HG03039 (cell line): ENCODE measurements around the gene NAB2.

Source experiments
- ATAC-seq: cut with Tn5 transposase; IDR thresholded peaks from one replicate; pipeline ENCODE4 v1.9.1; 2021; ENCODE audit warnings: mild to moderate bottlenecking, moderate library complexity; ENCODE audit not compliant: unreplicated experiment

The NAB2 gene

GRCh38 chr12:57129889-57130288 lies 41.0 kb downstream of the NAB2 start:
- no peak for ATAC-seq

DNA sequence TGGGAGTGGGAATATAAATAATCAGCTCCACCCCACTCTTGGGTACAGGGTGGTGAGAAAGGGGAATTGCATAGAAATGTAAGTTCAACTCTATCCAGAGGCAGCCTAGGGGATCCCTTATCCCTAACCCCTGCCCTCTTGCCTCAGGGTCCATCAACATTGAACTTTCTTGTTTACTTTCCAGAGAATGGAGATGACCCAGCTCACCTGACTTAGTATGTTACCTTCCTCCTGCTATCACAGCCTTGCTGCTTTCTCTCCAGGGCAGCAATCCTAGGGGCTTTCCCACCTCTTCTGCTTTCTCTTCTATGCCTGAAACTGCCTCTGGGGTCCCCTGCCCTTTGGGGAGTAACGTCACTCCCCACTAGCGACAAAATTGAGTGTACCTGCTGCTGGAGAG lies 42.0 kb downstream of the NAB2 start:
- no peak for ATAC-seq

DNA sequence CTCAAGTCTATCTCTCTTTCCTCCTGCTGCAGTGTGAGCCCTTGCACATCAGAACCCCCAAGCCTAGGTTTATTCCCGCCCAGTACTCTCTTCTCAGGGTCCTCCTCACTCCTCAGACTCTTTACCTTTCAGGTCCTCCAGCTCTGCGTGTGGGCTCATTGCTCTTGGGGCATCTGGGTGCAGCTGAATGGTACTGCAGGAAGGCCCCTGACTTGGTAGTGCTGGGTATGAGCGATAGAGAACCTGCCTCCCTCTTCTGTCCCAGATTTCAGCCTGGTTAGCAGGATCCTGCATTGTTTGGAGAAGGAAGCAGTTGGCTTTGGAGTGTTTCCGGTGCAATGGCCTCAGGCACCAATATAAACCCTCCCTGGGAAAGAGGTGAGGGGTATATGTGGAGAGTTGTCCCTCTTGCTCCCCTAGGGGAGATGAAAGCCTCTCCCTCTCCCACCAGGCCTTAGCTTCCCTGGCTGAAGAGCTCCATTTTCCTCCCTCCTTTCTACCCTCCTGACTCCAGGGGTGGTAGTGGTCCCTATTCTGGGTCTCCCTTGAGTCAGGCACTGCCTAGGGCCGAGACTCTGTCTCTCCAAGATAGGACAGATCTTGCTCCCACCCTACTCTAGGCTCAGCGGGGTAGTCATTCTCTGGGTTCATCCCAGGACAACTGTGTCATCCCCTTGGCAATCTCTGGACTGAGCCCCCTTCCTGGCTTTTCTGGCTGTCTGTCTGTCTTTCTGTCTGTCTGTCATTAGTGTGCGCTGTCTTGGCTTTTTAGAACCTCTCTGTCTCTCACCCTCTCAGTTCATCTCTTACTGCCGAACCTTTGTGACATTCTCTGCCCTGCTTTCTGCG lies 43.2 kb downstream of the NAB2 start:
- ATAC-seq: no peak

- ATAC-seq: no peak
These were observed 44.2 kb downstream of the NAB2 start for GRCh38 chr12:57133013-57133569.

DNA sequence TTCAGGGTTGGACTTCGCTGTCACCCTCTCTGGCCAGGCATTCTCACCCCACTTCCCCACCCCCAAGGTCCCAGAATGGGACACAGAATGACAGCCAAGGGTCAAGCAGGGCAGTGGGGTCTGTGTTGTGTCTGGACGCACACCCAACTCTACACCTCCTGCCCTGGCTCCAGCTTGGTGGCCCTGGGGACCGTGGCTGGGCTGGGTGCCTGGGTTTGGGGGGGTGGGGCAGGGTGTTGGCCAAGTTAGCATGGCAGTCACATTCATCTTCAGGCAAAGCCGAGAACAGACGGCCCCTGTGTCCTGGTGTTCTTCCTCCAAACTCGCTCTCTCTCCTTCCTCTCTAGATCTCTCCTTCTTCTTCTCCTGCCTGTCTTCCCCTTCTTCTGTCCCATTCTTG lies 45.0 kb downstream of the NAB2 start:
- ATAC-seq: no peak

GRCh38 chr12:57134949-57135348 lies 46.0 kb downstream of the NAB2 start:
- ATAC-seq: no peak

DNA sequence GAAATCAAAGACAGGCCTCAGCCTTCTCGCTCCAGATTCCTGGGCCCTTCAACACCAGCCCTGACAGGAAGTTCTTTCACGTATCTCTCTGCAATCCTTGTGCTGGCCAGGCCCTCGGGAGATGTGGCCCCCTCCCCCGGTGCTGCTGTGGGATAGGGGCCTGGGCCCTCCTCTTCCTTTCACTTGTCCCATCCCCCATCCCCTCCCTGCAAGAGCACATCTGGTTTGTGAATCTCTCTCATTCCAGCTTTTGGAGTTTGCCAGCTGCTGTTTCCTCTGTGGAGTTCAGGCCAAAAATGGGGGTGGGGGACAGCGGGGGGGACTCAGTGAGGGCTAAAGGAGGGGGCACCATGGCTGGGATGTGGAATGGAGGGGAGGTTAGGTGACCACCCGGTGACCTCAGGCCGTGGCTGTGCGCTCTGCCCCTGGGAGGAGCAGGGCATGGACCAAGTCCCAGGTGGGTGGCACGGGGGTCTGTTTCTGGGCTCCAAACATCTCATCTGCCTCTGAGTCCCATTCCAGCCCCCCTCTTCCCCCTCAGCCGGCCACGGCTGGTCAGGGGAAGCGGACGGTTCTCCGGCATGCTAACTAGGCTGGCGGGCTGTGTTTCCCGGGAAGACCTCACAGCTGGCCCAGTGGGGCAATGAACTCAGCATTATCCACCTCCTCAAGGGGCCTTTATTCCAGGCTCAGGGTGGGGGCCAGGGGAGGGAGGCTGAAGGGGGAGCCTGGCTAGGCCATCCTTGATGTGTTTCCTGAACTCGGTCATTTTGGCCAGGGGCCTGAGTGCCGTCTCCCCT lies 46.8 kb downstream of the NAB2 start:
- no peak for ATAC-seq

- ATAC-seq: no peak
These were observed 49.8 kb downstream of the NAB2 start for GRCh38 chr12:57138526-57139272.

- no peak for ATAC-seq
These were observed 51.1 kb downstream of the NAB2 start for GRCh38 chr12:57139796-57140649.

- ATAC-seq: no peak
These were observed 52.3 kb downstream of the NAB2 start for GRCh38 chr12:57141249-57141648.

DNA sequence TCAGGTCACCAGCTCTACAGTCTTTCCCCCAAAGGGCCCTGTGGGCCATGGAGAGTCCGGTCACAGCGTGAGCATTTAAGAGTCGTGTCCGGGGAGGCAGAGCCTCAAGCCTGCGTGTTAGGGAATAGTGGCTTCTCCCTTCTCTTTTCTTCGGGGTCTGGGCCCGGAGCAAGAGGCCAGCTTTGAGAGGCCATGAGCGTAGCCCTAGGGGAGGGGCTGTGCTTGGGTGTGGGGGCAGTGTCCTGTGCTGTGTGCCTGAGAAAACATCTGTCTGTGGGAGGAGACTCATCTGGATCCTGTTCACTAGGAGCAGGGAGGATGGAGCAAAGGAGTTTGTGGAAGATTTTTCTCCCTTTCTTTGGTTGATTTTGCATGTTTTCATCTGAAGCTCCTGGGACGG lies 53.2 kb downstream of the NAB2 start:
- ATAC-seq: no peak

DNA sequence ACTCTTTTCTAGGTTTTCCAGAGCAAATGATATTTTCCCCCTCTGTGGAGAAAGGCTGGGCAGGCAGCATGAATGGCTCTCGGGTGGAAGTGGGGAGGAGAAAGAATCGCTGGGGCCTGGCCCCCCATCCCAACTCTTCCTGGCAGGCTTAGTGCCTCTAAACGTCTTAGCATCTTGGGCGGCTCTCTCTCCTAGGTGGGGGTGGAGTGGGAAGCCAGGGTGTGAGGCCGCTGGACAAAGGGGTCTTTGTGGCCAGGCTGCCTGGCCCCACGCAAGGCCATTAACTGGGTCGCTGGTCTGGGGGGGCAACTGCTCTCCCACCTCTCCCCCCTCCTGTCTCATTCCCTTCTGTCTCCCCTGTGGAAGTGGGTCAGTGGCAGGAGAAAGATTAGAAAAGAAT lies 53.8 kb downstream of the NAB2 start:
- no peak for ATAC-seq

GRCh38 chr12:57143454-57143853 lies 54.5 kb downstream of the NAB2 start:
- no peak for ATAC-seq
